DMS 273 treated with DMSO at 0.1 percent for 48 hours (cell line): Measurements from ENCODE around the gene MYO1A.
"Not testable (repeated sequence)": the region's sequence is repeated elsewhere in the genome, so short reads cannot be mapped to it uniquely, and the experiment has no call there.

Source experiments
- DNase-seq: peaks from one replicate; lab custom pipeline; 2025; lab: John Stamatoyannopoulos, UW

The MYO1A gene

GRCh38 chr12:57046947-57047890 is 2.7 kb downstream of the MYO1A start:
- no peak for DNase-seq

- DNase-seq: no peak
These were observed 3.7 kb downstream of the MYO1A start for GRCh38 chr12:57046086-57046791.

GRCh38 chr12:57044889-57045288 is 5.0 kb downstream of the MYO1A start:
- DNase-seq: no peak

GRCh38 chr12:57044468-57044867 is 5.5 kb downstream of the MYO1A start:
- no peak for DNase-seq

- DNase-seq: no peak
These were observed 7.2 kb downstream of the MYO1A start for GRCh38 chr12:57042695-57043094.

GRCh38 chr12:57040750-57041149 is 9.2 kb downstream of the MYO1A start:
- no peak for DNase-seq

- DNase-seq: no peak
These were observed 9.7 kb downstream of the MYO1A start for GRCh38 chr12:57040211-57040610.

- DNase-seq: no peak
These were observed 10.7 kb downstream of the MYO1A start for GRCh38 chr12:57039016-57039798.

GRCh38 chr12:57037264-57037663 is 12.7 kb downstream of the MYO1A start:
- no peak for DNase-seq

- DNase-seq: no peak
These were observed 16.5 kb downstream of the MYO1A start for GRCh38 chr12:57033431-57033830.

- no peak for DNase-seq
These were observed 18.1 kb downstream of the MYO1A start for GRCh38 chr12:57031789-57032188.

- peak; percentile 32 for DNase-seq
These were observed 18.7 kb downstream of the MYO1A start for GRCh38 chr12:57031138-57031725.

GRCh38 chr12:57029457-57029856 is 20.5 kb downstream of the MYO1A start:
- peak; percentile 37 for DNase-seq

GRCh38 chr12:57027805-57028153 is 22.1 kb downstream of the MYO1A start:
- no peak for DNase-seq

- no peak for DNase-seq
These were observed 22.7 kb downstream of the MYO1A start for GRCh38 chr12:57027011-57027804.

- no peak for DNase-seq
These were observed 24.7 kb downstream of the MYO1A start for GRCh38 chr12:57025196-57025595.

GRCh38 chr12:57022324-57022723 is 27.6 kb downstream of the MYO1A start:
- DNase-seq: not testable (repeated sequence)

- DNase-seq: no peak
These were observed 29.8 kb downstream of the MYO1A start for GRCh38 chr12:57019983-57020719.

- no peak for DNase-seq
These were observed 31.0 kb downstream of the MYO1A start for GRCh38 chr12:57018906-57019305.

- DNase-seq: not testable (repeated sequence)
These were observed 31.6 kb downstream of the MYO1A start for GRCh38 chr12:57018353-57018752.

- DNase-seq: no peak
These were observed 33.6 kb downstream of the MYO1A start, which contains the start of gene TAC3 for GRCh38 chr12:57016348-57016747. Gene TAC3, minus strand, starts transcription at chr12:57016529. Its CDS starts 732 bp downstream, at chr12:57015797.
